Panc1 (cell line): ENCODE measurements around the gene ABHD12. TPM values are rescaled to one million over a fixed set of nuclear protein-coding genes. Genes with fewer than 3 reads are reported as not detected.

Source experiments
- ATAC-seq: fragments of 200-7000 bp; cut with Tn5 transposase; 2 replicates; pipeline ENCODE4 v1.9.1; 2020; ENCODE audit warnings: mild to moderate bottlenecking, moderate library complexity
- BruUV-seq: library from RNA; stranded (reverse); fragments of 400-500 nt; replicated peaks from 2 replicates; lab custom pipeline; 2021; lab: Mats Ljungman, UMichigan
- CTCF ChIA-PET: fragments of 300-600 bp; sonication (Branson Sonifier 250); formaldehyde crosslinking; loops from one replicate; lab custom pipeline; 2022; ENCODE audit warnings: antibody characterized with exemption; lab: Charles Lee
- POLR2A ChIA-PET: fragments of 300-600 bp; sonication (Branson Sonifier 250); formaldehyde crosslinking; loops from one replicate; lab custom pipeline; 2022; ENCODE audit warnings: antibody characterized with exemption; lab: Charles Lee
- DNase-seq: peaks from one replicate; pipeline ENCODE4 v3.0.0-alpha.2; 2010; ENCODE audit warnings: low read depth, low spot score
- H3K27ac ChIP-seq: 2 replicates; pipeline ENCODE4 v1.5.1; 2011; ENCODE audit warnings: mild to moderate bottlenecking, low read length, inconsistent platforms
- H3K27me3 ChIP-seq: fragments of 200-500 bp; sonication (Bioruptor generic); 2 replicates; pipeline ENCODE4 v1.6.0; 2014; ENCODE audit warnings: low read length, inconsistent platforms; ENCODE audit not compliant: control insufficient read depth, insufficient read depth
- H3K36me3 ChIP-seq: fragments of 200-500 bp; sonication (Bioruptor generic); 2 replicates; pipeline ENCODE4 v1.5.1; 2014; ENCODE audit warnings: inconsistent platforms, mild to moderate bottlenecking, low read length, moderate library complexity; ENCODE audit not compliant: control insufficient read depth, insufficient read depth
- H3K4me1 ChIP-seq: 2 replicates; pipeline ENCODE4 v1.5.1; 2011; ENCODE audit warnings: inconsistent platforms, mild to moderate bottlenecking, low read length, moderate library complexity; ENCODE audit not compliant: control insufficient read depth, insufficient read depth
- H3K4me3 ChIP-seq, 2 experiments: 2 replicates each; pipeline ENCODE4 v1.5.1; 2011 to 2012; ENCODE audit warnings: low read depth in 2 of 2, low read length in 2 of 2, mild to moderate bottlenecking in 2 of 2, inconsistent platforms in 1 of 2, moderate library complexity in 1 of 2
- H3K9me3 ChIP-seq: fragments of 200-500 bp; sonication (Bioruptor generic); 2 replicates; pipeline ENCODE4 v1.5.1; 2014; ENCODE audit warnings: low read depth, mild to moderate bottlenecking, inconsistent platforms, low read length, moderate library complexity; ENCODE audit not compliant: control insufficient read depth, insufficient read depth
- POLR2AphosphoS5 ChIP-seq: IDR thresholded peaks from 2 replicates; pipeline ENCODE4 v1.6.1; 2012; ENCODE audit warnings: mild to moderate bottlenecking, low read depth, low read length, moderate library complexity
- SIN3A ChIP-seq: IDR thresholded peaks from 2 replicates; pipeline ENCODE4 v1.6.1; 2012; ENCODE audit warnings: low read depth, mild to moderate bottlenecking, low read length, moderate library complexity, borderline replicate concordance; ENCODE audit not compliant: insufficient read depth
- TCF7L2 ChIP-seq: IDR thresholded peaks from 2 replicates; pipeline ENCODE4 v1.6.1; 2011; ENCODE audit warnings: mild to moderate bottlenecking, low read depth, low read length, inconsistent platforms
- in situ Hi-C: cut with HindIII; loops from 2 replicates; pipeline ENCODE4 v1.10.0; 2016; ENCODE audit warnings: low sequenced_read_pairs, low pct_unique_long_range_greater_than_20kb
- intact Hi-C: fragments of 100-400 bp; cut with micrococcal nuclease; formaldehyde crosslinking; loops from one replicate; pipeline ENCODE4 v1.10.0; 2022; ENCODE audit not compliant: unreplicated experiment
- total RNA-seq: library from RNA; stranded (reverse); gene quantifications from one replicate; pipeline ENCODE4 v1.2.1, GENCODE V29; 2021; ENCODE audit not compliant: unreplicated experiment
- TF ChIP-seq, protein P1 (sequence below), 2 experiments: IDR thresholded peaks; 2 replicates each; pipeline ENCODE4 v1.6.1; 2011 to 2012; ENCODE audit warnings: low read depth in 2 of 2, control low read depth in 1 of 2, low read length in 1 of 2, mild to moderate bottlenecking in 1 of 2, moderate library complexity in 1 of 2; ENCODE audit not compliant: insufficient read depth in 1 of 2
- TF ChIP-seq, protein P2 (sequence below): fragments of 450-650 bp; IDR thresholded peaks from 2 replicates; pipeline ENCODE4 v1.5.1; 2017; ENCODE audit warnings: mild to moderate bottlenecking

The ABHD12 gene
- total RNA-seq, 1 experiment from 2014 or later, result 90.9 TPM

DNA sequence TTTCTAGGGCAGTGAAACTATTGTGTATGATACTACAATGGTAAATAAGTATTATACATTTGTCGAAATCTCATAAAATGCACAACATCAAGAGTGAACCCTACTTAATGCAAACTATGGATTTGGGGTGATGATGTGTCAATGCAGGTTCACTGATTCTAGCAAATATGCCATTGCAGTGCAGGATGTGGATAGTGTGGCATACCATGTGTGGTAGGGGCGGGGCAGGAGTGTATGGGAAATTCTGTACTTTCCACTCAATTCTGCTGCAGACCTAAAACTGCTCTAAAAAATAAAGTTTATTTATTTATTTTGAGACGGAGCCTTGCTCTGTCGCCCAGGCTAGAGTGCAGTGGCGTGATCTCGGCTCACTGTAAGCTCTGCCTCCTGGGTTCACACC is 44.3 kb downstream of the ABHD12 start:
- Histone ChIP-seq H3K9me3 (no peaks in the 10 kb centered on the region), H3K27ac (no peak overlapping the region), H3K4me1 (peaks cover 12% of the 10 kb centered on the region), H3K4me3 (no peak overlapping the region), H3K36me3 (no peaks in the 10 kb centered on the region), H3K27me3 (no peaks in the 10 kb centered on the region)
- DNase-seq, result no peak
- BruUV-seq, result no TSS peak
- ChIA-PET CTCF (no interaction called here), POLR2A (interaction anchor here (0.6 to 0.8 kb wide), 2 partner anchors 15 to 45 kb away, joined by 3 to 4 read pairs; no protein-coding TSS in a partner anchor)
- TF ChIP-seq, protein P1, sequence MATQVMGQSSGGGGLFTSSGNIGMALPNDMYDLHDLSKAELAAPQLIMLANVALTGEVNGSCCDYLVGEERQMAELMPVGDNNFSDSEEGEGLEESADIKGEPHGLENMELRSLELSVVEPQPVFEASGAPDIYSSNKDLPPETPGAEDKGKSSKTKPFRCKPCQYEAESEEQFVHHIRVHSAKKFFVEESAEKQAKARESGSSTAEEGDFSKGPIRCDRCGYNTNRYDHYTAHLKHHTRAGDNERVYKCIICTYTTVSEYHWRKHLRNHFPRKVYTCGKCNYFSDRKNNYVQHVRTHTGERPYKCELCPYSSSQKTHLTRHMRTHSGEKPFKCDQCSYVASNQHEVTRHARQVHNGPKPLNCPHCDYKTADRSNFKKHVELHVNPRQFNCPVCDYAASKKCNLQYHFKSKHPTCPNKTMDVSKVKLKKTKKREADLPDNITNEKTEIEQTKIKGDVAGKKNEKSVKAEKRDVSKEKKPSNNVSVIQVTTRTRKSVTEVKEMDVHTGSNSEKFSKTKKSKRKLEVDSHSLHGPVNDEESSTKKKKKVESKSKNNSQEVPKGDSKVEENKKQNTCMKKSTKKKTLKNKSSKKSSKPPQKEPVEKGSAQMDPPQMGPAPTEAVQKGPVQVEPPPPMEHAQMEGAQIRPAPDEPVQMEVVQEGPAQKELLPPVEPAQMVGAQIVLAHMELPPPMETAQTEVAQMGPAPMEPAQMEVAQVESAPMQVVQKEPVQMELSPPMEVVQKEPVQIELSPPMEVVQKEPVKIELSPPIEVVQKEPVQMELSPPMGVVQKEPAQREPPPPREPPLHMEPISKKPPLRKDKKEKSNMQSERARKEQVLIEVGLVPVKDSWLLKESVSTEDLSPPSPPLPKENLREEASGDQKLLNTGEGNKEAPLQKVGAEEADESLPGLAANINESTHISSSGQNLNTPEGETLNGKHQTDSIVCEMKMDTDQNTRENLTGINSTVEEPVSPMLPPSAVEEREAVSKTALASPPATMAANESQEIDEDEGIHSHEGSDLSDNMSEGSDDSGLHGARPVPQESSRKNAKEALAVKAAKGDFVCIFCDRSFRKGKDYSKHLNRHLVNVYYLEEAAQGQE (IDR thresholded peaks at IDR 0.05; ENCODE audit: insufficient read depth in 1 of 2, low read depth in 2 of 2, low read length in 1 of 2), result no peak
- TF ChIP-seq POLR2AphosphoS5 (no peak), TCF7L2 (no peak), SIN3A (no peak)
- TF ChIP-seq, protein P2, sequence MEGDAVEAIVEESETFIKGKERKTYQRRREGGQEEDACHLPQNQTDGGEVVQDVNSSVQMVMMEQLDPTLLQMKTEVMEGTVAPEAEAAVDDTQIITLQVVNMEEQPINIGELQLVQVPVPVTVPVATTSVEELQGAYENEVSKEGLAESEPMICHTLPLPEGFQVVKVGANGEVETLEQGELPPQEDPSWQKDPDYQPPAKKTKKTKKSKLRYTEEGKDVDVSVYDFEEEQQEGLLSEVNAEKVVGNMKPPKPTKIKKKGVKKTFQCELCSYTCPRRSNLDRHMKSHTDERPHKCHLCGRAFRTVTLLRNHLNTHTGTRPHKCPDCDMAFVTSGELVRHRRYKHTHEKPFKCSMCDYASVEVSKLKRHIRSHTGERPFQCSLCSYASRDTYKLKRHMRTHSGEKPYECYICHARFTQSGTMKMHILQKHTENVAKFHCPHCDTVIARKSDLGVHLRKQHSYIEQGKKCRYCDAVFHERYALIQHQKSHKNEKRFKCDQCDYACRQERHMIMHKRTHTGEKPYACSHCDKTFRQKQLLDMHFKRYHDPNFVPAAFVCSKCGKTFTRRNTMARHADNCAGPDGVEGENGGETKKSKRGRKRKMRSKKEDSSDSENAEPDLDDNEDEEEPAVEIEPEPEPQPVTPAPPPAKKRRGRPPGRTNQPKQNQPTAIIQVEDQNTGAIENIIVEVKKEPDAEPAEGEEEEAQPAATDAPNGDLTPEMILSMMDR, result no peak
- in situ Hi-C loops (no loop called here), intact Hi-C loops (no loop called here)
- no peak for ATAC-seq

DNA sequence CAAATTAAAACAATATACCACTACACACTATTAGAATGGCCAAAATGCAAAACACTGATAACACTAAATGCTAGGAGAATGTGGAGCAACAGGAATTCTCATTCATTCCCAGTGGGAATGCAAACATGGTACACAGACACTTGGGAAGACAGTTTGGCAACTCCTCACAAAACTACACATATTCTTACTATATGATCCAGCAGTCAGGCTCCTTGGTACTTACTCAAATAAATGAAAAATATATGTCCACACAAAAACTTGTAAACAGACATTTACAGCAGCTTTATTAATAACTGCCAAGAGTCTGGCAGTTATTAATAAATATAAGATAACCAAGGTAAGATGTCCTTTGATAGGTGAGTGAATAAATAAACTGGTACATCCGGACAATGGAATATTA is 44.9 kb downstream of the ABHD12 start:
- Histone ChIP-seq H3K36me3 (no peaks in the 10 kb centered on the region), H3K27me3 (no peaks in the 10 kb centered on the region), H3K4me1 (peaks cover 9% of the 10 kb centered on the region), H3K9me3 (no peaks in the 10 kb centered on the region), H3K4me3 (no peak overlapping the region), H3K27ac (no peak overlapping the region)
- CTCF ChIA-PET, result no interaction called here
- BruUV-seq, result no TSS peak
- POLR2A ChIA-PET, result interaction anchor here (0.8 kb wide), 1 partner anchor 16 kb away, joined by 4 read pairs; no protein-coding TSS in a partner anchor
- ATAC-seq, result no peak
- TF ChIP-seq TCF7L2, result no peak
- no peak for TF ChIP-seq POLR2AphosphoS5
- no peak for TF ChIP-seq SIN3A
- TF ChIP-seq, protein P2, result no peak
- TF ChIP-seq, protein P1 (IDR thresholded peaks at IDR 0.05; ENCODE audit: insufficient read depth in 1 of 2, low read depth in 2 of 2, low read length in 1 of 2), result no peak
- intact Hi-C loops (no loop called here), in situ Hi-C loops (no loop called here)
- DNase-seq, result no peak
